Gastroesophageal sphincter (tissue), 4 donors: ENCODE data around the gene RASL12. TPM values are rescaled to one million over a fixed set of nuclear protein-coding genes. Genes with fewer than 3 reads are reported as not detected.

Experiments
- ATAC-seq: fragments of 150-250 bp; one replicate; pipeline ENCODE4 v1.9.1; 2016; ENCODE audit warnings: mild to moderate bottlenecking, moderate library complexity
- H3K27ac ChIP-seq, 4 donors: fragments of 200-600 bp; sonication (generic) in 3 of 4; 1 replicate in 3 of 4; 2 replicates in 1 of 4; pipeline ENCODE4 v1.5.1; 2016 to 2019
- H3K27me3 ChIP-seq: fragments of 200-600 bp; sonication (generic); one replicate; pipeline ENCODE4 v1.5.1; 2019
- H3K36me3 ChIP-seq, 2 donors: fragments of 200-600 bp; sonication (generic); one replicate each; pipeline ENCODE4 v1.5.1; 2019; ENCODE audit warnings: control low read depth in 1 of 2
- H3K4me1 ChIP-seq, 3 donors: fragments of 200-600 bp; sonication (generic); 1 replicate in 2 of 3; 2 replicates in 1 of 3; pipeline ENCODE4 v1.5.1; 2016 to 2019; ENCODE audit warnings: control low read depth in 2 of 3
- H3K4me3 ChIP-seq, 2 donors: fragments of 200-600 bp; sonication (generic); one replicate each; pipeline ENCODE4 v1.5.1; 2019; ENCODE audit warnings: mild to moderate bottlenecking in 1 of 2, moderate library complexity in 1 of 2
- H3K9me3 ChIP-seq, 3 donors: fragments of 200-600 bp; sonication (generic); one replicate each; pipeline ENCODE4 v1.5.1; 2017 to 2019; ENCODE audit warnings: control low read depth in 2 of 3
- EP300 ChIP-seq: sonication (generic); formaldehyde crosslinking; IDR thresholded peaks from one replicate; pipeline ENCODE4 v1.6.1; 2017; ENCODE audit warnings: antibody characterized with exemption, mild to moderate bottlenecking
- POLR2A ChIP-seq, 2 donors: fragments of 450-650 bp; IDR thresholded peaks; one replicate each; pipeline ENCODE4 v1.6.1; 2017; ENCODE audit warnings: antibody characterized with exemption in 2 of 2, mild to moderate bottlenecking in 2 of 2, moderate library complexity in 1 of 2
- POLR2AphosphoS5 ChIP-seq: sonication (generic); formaldehyde crosslinking; IDR thresholded peaks from one replicate; pipeline ENCODE4 v1.6.1; 2017; ENCODE audit warnings: antibody characterized with exemption
- WGBS, 2 donors: methylation state at CpG; one replicate each; pipeline ENCODE4 v1.1.5; 2018; ENCODE audit warnings: low coverage in 1 of 2; 5-methylcytosine and 5-hydroxymethylcytosine counted together
- total RNA-seq, 4 donors: library from RNA; depleted of rRNA; stranded (reverse); fragments of >200 nt; gene quantifications; one replicate each; pipeline ENCODE4 v1.1.0, GENCODE V29; 2016
- TF ChIP-seq, protein P1 (sequence below), 4 experiments: fragments of 200-600 bp in 2 of 4; fragments of 450-650 bp in 2 of 4; sonication (generic) in 1 of 4; IDR thresholded peaks; one replicate each; pipeline ENCODE4 v1.5.1; 2017 to 2019; ENCODE audit warnings: antibody characterized with exemption in 4 of 4, mild to moderate bottlenecking in 2 of 4, moderate library complexity in 2 of 4

RASL12 gene
- total RNA-seq, 4 donors from 2014 or later = 43.2 to 244 (median 179) TPM

DNA sequence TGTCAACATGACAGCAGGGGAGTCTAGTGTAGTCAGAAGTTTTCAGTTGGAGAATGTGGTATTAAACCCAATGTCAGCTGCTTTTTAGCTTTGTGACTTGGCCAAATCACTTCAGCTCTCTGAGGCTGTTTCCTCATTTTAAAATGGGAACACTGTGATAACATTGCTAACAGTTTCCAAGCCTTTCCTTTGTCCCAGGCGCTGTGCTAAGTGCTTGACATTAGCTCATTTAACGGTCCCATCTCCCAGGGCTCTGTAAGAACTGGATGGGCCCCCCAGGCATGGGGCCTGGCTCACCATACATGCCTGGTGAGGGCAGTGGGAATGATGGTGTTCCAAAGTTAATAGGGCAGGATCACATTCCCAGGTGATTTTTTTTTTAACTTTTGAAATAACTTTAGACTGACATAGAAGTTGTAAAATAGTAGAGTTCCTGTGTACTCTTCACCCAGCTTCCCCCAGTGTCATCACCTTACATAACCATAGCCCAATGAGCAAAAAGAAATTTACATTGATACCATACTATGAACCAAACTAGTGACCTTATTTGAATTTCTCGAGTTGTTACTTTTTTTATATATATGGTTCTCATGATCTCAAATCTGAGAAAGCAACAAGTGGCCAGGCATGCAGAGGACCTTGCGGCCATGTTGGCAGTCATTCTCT is 7.7 kb downstream of the RASL12 start:
- Histone ChIP-seq H3K27ac (peak overlapping the region; percentile 74 to 99 (median 94)), H3K4me3 (no peak overlapping the region), H3K36me3 (peaks cover 0 to 56% of the 10 kb centered on the region in 2 donors), H3K4me1 (peaks cover 4 to 100% (median 38%) of the 10 kb centered on the region in 3 donors), H3K9me3 (no peaks in the 10 kb centered on the region), H3K27me3 (no peaks in the 10 kb centered on the region)
- ATAC-seq = no peak
- 46 to 51% methylated on average over 2 to 4 of the region's 4 CpGs for WGBS, 2 donors
- TF ChIP-seq POLR2AphosphoS5 (no peak), POLR2A (IDR thresholded peaks at IDR 0.05) (no peak)
- TF ChIP-seq, protein P1, sequence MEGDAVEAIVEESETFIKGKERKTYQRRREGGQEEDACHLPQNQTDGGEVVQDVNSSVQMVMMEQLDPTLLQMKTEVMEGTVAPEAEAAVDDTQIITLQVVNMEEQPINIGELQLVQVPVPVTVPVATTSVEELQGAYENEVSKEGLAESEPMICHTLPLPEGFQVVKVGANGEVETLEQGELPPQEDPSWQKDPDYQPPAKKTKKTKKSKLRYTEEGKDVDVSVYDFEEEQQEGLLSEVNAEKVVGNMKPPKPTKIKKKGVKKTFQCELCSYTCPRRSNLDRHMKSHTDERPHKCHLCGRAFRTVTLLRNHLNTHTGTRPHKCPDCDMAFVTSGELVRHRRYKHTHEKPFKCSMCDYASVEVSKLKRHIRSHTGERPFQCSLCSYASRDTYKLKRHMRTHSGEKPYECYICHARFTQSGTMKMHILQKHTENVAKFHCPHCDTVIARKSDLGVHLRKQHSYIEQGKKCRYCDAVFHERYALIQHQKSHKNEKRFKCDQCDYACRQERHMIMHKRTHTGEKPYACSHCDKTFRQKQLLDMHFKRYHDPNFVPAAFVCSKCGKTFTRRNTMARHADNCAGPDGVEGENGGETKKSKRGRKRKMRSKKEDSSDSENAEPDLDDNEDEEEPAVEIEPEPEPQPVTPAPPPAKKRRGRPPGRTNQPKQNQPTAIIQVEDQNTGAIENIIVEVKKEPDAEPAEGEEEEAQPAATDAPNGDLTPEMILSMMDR (IDR thresholded peaks at IDR 0.05) = no peak

DNA sequence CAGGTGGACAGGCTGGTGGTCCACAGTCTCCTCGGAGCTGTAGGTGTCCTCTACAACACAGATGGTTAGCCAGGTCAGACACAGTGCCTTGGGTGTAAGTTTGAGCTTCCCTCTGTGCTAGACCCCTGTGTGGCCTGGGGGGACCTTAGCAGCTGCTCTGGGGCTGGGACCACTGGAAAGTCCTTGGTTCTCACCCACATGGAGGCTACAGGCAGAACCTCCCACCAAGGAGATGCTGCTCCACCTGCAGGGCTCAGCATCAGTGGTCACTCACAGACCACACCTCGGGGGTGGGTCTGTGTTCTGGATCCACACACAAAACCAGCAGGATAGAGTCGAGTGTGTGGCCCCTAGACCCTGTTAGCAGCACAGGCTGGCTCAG is 8.4 kb downstream of the RASL12 start:
- Histone ChIP-seq H3K27ac (peak overlapping the region; percentile 74 to 99 (median 94)), H3K4me1 (peaks cover 4 to 100% (median 41%) of the 10 kb centered on the region in 3 donors)

GRCh38 chr15:65058394-65059368 is 9.1 kb downstream of the RASL12 start:
- TF ChIP-seq, protein P1 (IDR thresholded peaks at IDR 0.05) = no peak
- TF ChIP-seq POLR2AphosphoS5 (no peak), EP300 (no peak), POLR2A (IDR thresholded peaks at IDR 0.05) (no peak)
- peaks cover 4 to 100% (median 38%) of the 10 kb centered on the region in 3 donors for H3K4me1 ChIP-seq
- ATAC-seq = no peak
- peak overlapping the region; percentile 74 to 99 (median 94) for H3K27ac ChIP-seq
- H3K27me3 ChIP-seq = no peaks in the 10 kb centered on the region
- WGBS, 2 donors = 88% methylated on average over 11 of the region's 16 CpGs; no CpG with 5 or more reads in 1 of the 2 donors
- peaks cover 0 to 66% of the 10 kb centered on the region in 2 donors for H3K36me3 ChIP-seq
- no peak overlapping the region for H3K4me3 ChIP-seq
- no peaks in the 10 kb centered on the region for H3K9me3 ChIP-seq

More for the DNA sequence above, 8.4 kb downstream of the RASL12 start:
- WGBS, 2 donors = 83% methylated on average over 1 of the region's 3 CpGs; no CpG with 5 or more reads in 1 of the 2 donors
- TF ChIP-seq EP300 (no peak), POLR2A (IDR thresholded peaks at IDR 0.05) (no peak), POLR2AphosphoS5 (no peak)
- TF ChIP-seq, protein P1 (IDR thresholded peaks at IDR 0.05) = no peak
- H3K36me3 ChIP-seq = peaks cover 0 to 61% of the 10 kb centered on the region in 2 donors
- ATAC-seq = no peak
- H3K27me3 ChIP-seq = no peaks in the 10 kb centered on the region
- no peaks in the 10 kb centered on the region for H3K9me3 ChIP-seq
- no peak overlapping the region for H3K4me3 ChIP-seq

DNA sequence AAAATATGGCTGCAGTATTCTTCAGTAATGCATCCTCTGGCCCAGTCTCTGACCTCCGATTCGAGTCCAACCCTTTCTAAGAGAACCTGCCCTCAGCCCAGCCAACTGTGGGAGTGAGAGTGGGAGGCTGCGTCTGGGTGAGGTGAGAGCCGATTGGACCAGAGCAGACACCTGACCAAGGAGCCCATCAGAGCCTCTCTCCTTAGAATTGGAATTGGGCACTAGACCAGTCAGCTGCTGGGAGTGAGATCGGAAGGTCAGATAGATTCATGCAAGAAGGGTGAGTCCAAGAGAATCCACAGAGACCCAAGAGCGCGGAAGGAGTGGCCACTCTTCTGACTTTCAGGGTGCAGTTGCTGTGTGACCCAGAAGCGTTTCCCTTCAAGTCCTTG is 10.2 kb downstream of the RASL12 start:
- no peak for ATAC-seq
- Histone ChIP-seq H3K4me1 (peaks cover 4 to 89% (median 27%) of the 10 kb centered on the region in 3 donors), H3K36me3 (peaks cover 0 to 72% of the 10 kb centered on the region in 2 donors), H3K27me3 (no peaks in the 10 kb centered on the region), H3K4me3 (no peak overlapping the region), H3K27ac (peak overlapping the region in 3 of 4 donors; percentile 74 to 95 (median 93)), H3K9me3 (no peaks in the 10 kb centered on the region)
- TF ChIP-seq POLR2A (IDR thresholded peaks at IDR 0.05) = no peak
- TF ChIP-seq POLR2AphosphoS5 = no peak
- TF ChIP-seq, protein P1 (IDR thresholded peaks at IDR 0.05) = no peak
- TF ChIP-seq EP300 = no peak
- 84% methylated on average over 3 of the region's 8 CpGs; no CpG with 5 or more reads in 1 of the 2 donors for WGBS, 2 donors
